Measurements from ENCODE around the gene B4GALT6. TPM values are rescaled to one million over a fixed set of nuclear protein-coding genes. Genes with fewer than 3 reads are reported as not detected.

B4GALT6 gene
- total and polyA plus RNA-seq, 2 of the 13 experiments (the other 11 are each of a cell fraction or from before 2014, with no cell fraction given): 1.9 to 3.3 TPM

- peak; percentile 89 for TF ChIP-seq HNF1A (IDR thresholded peaks at IDR 0.05; ENCODE audit: low read depth)
- peak; percentile 95 for TF ChIP-seq HNF1A (CRISPR knock-in tag; IDR thresholded peaks at IDR 0.05; ENCODE audit: borderline replicate concordance)
- no peak for TF ChIP-seq MXD1 (CRISPR knock-in tag; IDR thresholded peaks at IDR 0.05)
- TF ChIP-seq ZNF674 (CRISPR knock-in tag; IDR thresholded peaks at IDR 0.05; ENCODE audit: low read depth): no peak
- TF ChIP-seq BHLHE40 (IDR thresholded peaks at IDR 0.05; ENCODE audit: low read length): no peak
- no peak for TF ChIP-seq ZNF451 (CRISPR knock-in tag; IDR thresholded peaks at IDR 0.05)
- TF ChIP-seq ISX (CRISPR knock-in tag; conservative IDR thresholded peaks at IDR 0.05): no peak
- 0 out of 2 replicates have a peak, but pooled peaks have one; percentile 46 for TF ChIP-seq MXD4 (CRISPR knock-in tag; IDR thresholded peaks at IDR 0.05)
- no peak for TF ChIP-seq IRX3 (CRISPR knock-in tag; IDR thresholded peaks at IDR 0.05; ENCODE audit: borderline replicate concordance, low read depth)
- TF ChIP-seq PCBP2 (optimal IDR thresholded peaks at IDR 0.05; ENCODE audit: low read depth, low read length, poor library complexity, severe bottlenecking): no peak
- no peak for TF ChIP-seq ZBTB49 (CRISPR knock-in tag; IDR thresholded peaks at IDR 0.05; ENCODE audit: borderline replicate concordance)
- no peak for TF ChIP-seq GTF2F1 (IDR thresholded peaks at IDR 0.05; ENCODE audit: low read length)
- no peak for TF ChIP-seq ZNF496 (CRISPR knock-in tag; IDR thresholded peaks at IDR 0.05; ENCODE audit: insufficient replicate concordance)
- no peak for TF ChIP-seq GPBP1L1 (CRISPR knock-in tag; IDR thresholded peaks at IDR 0.05)
- no peak for TF ChIP-seq MYC (CRISPR knock-in tag; IDR thresholded peaks at IDR 0.05; ENCODE audit: borderline replicate concordance)
- TF ChIP-seq SNAPC5 (CRISPR knock-in tag; IDR thresholded peaks at IDR 0.05; ENCODE audit: borderline replicate concordance): no peak
- TF ChIP-seq KAT8 (CRISPR knock-in tag; IDR thresholded peaks at IDR 0.05): peak; percentile 67
- no peak; the same call in 1 of the 2 replicates for TF ChIP-seq ZFP91 (CRISPR knock-in tag; IDR thresholded peaks at IDR 0.05; ENCODE audit: borderline replicate concordance)
- no peak for TF ChIP-seq ZNF354B (CRISPR knock-in tag; IDR thresholded peaks at IDR 0.05)
- no peak for TF ChIP-seq CREBL2 (CRISPR knock-in tag; IDR thresholded peaks at IDR 0.05; ENCODE audit: borderline replicate concordance)
Measured at GRCh38 chr18:31591628-31592027, 92.8 kb downstream of the B4GALT6 start, which contains the start of gene TTR (continued).

Measured in HepG2 (cell line).